HepG2 (cell line): Measurements from ENCODE around the gene SLC38A1. TPM values are rescaled to one million over a fixed set of nuclear protein-coding genes. Genes with fewer than 3 reads are reported as not detected.

Experiments used
- ATAC-seq: fragments of 200-7000 bp; cut with Tn5 transposase; 3 replicates; pipeline ENCODE4 v1.9.1; 2020; ENCODE audit warnings: mild to moderate bottlenecking, moderate library complexity
- BruUV-seq: library from RNA; stranded (reverse); fragments of 400-500 nt; replicated peaks from 2 replicates; lab custom pipeline; 2021; lab: Mats Ljungman, UMichigan
- CTCF ChIA-PET: fragments of 300-600 bp; formaldehyde crosslinking; extraction: SDS; loops from one replicate; lab custom pipeline; 2021; ENCODE audit warnings: low total read pairs, inconsistent platforms, low intra/inter-chr PET ratio; lab: Yijun Ruan, JAX
- POLR2A ChIA-PET: fragments of 350-600 bp; sonication (Branson Sonifier 250); formaldehyde crosslinking; loops from one replicate; lab custom pipeline; 2020; ENCODE audit warnings: antibody characterized with exemption, inconsistent platforms; lab: Yijun Ruan, JAX
- DNase-seq: peaks from one replicate; pipeline ENCODE4 v3.0.0-alpha.2; 2015; ENCODE audit warnings: low spot score
- FAIRE-seq: peaks from 3 replicates; lab custom pipeline; 2011; peaks lifted over from hg19 to GRCh38; lab: Jason Lieb, UNC
- H2AFZ ChIP-seq: one replicate; pipeline ENCODE4 v1.6.1; 2011; ENCODE audit warnings: low read length, inconsistent platforms
- H3K27ac ChIP-seq: fragments of 300-600 bp; 3 replicates; pipeline ENCODE4 v1.8.0; 2011; ENCODE audit warnings: mixed run types, mild to moderate bottlenecking, mixed read lengths, low read length, inconsistent platforms; ENCODE audit not compliant: insufficient read depth; ENCODE audit errors: extremely low read length
- H3K27me3 ChIP-seq, 2 experiments: fragments of 200-600 bp in 1 of 2; 2 replicates in 1 of 2; 3 replicates in 1 of 2; pipeline versions ENCODE4 v1.6.0 to v1.8.0; 2011; ENCODE audit warnings: low read length in 2 of 2, mild to moderate bottlenecking in 2 of 2, moderate library complexity in 2 of 2, inconsistent platforms in 1 of 2; ENCODE audit not compliant: insufficient read depth in 2 of 2, control insufficient read depth in 1 of 2
- H3K36me3 ChIP-seq, 2 experiments: fragments of 200-600 bp in 1 of 2; replicated peaks in 1 of 2; 2 replicates in 1 of 2; 3 replicates in 1 of 2; pipeline versions ENCODE4 v1.5.1 to v1.8.0; 2011; ENCODE audit warnings: low read length in 2 of 2, inconsistent platforms in 1 of 2; ENCODE audit not compliant: insufficient read depth in 2 of 2, control insufficient read depth in 1 of 2
- H3K4me1 ChIP-seq: 2 replicates; pipeline ENCODE4 v1.5.1; 2012; ENCODE audit warnings: low read length, inconsistent platforms; ENCODE audit not compliant: insufficient read depth
- H3K4me2 ChIP-seq: 2 replicates; pipeline ENCODE4 v1.6.0; 2011; ENCODE audit warnings: low read depth, low read length, inconsistent platforms
- H3K4me3 ChIP-seq, 3 experiments: fragments of 200-600 bp in 1 of 3; sonication (generic), shearing (Covaris generic) in 1 of 3; replicated peaks in 1 of 3; 2 replicates each; pipeline ENCODE4 v1.5.1; 2011 to 2016; ENCODE audit warnings: low read length in 3 of 3, inconsistent platforms in 2 of 3, low read depth in 2 of 3, mild to moderate bottlenecking in 2 of 3, control low read depth in 1 of 3, mixed read lengths in 1 of 3; ENCODE audit not compliant: insufficient read depth in 1 of 3
- H3K79me2 ChIP-seq: one replicate; pipeline ENCODE4 v1.6.1; 2011; ENCODE audit warnings: low read length, inconsistent platforms; ENCODE audit not compliant: insufficient read depth
- H3K9ac ChIP-seq: 2 replicates; pipeline ENCODE4 v1.6.0; 2011; ENCODE audit warnings: mild to moderate bottlenecking, low read depth, low read length, inconsistent platforms; ENCODE audit not compliant: insufficient read depth
- H3K9me3 ChIP-seq: 2 replicates; pipeline ENCODE4 v1.5.1; 2012; ENCODE audit warnings: mild to moderate bottlenecking, low read length
- H4K20me1 ChIP-seq: 2 replicates; pipeline ENCODE4 v1.6.0; 2011; ENCODE audit warnings: inconsistent platforms, mild to moderate bottlenecking, low read length, moderate library complexity; ENCODE audit not compliant: insufficient read depth
- RFXANK ChIP-seq: IDR thresholded peaks from 2 replicates; pipeline ENCODE4 v1.6.1; 2016
- TRIM24 ChIP-seq: sonication (generic); formaldehyde crosslinking; IDR thresholded peaks from 2 replicates; pipeline ENCODE4 v1.8.0; 2022; ENCODE audit warnings: mild to moderate bottlenecking, missing genetic modification reagents
- ZNF232 ChIP-seq: sonication (generic); formaldehyde crosslinking; IDR thresholded peaks from 2 replicates; pipeline ENCODE4 v1.4.0; 2020; ENCODE audit warnings: missing genetic modification reagents, borderline replicate concordance
- ZNF354B ChIP-seq: sonication (generic); formaldehyde crosslinking; IDR thresholded peaks from 2 replicates; pipeline ENCODE4 v1.8.0; 2022; ENCODE audit warnings: mild to moderate bottlenecking, missing genetic modification reagents
- ZNF746 ChIP-seq: sonication (generic); formaldehyde crosslinking; IDR thresholded peaks from 2 replicates; pipeline ENCODE4 v1.8.0; 2022; ENCODE audit warnings: mild to moderate bottlenecking, missing genetic modification reagents
- WGBS: methylation state at CpG from one replicate; pipeline ENCODE4 v1.1.6; 2017; ENCODE audit warnings: low lambda C conversion rate; 5-methylcytosine and 5-hydroxymethylcytosine counted together
- in situ Hi-C: cut with HindIII; loops from 2 replicates; pipeline ENCODE4 v1.10.0; 2017; ENCODE audit warnings: low pct_unique_long_range_greater_than_20kb; ENCODE audit not compliant: extremely low pct_ligation_motif_present
- intact Hi-C: fragments of 100-400 bp; cut with micrococcal nuclease; formaldehyde crosslinking; loops from one replicate; pipeline ENCODE4 v1.10.0; 2022; ENCODE audit not compliant: unreplicated experiment
- polyA plus RNA-seq, 8 experiments: library from polyadenylated mRNA; depleted of rRNA in 3 of 8; stranded (reverse) in 7 of 8; unstranded in 1 of 8; fragments of >200 nt; fragmentation: Illumina TruSeq in 4 of 8; extraction: Trizol in 4 of 8; gene quantifications; 2 replicates each; pipeline versions ENCODE4 v1.2.1 to v1.2.3, GENCODE V29; 2011 to 2016; ENCODE audit warnings: low read depth in 4 of 8, missing spikeins in 1 of 8, mixed read lengths in 1 of 8; ENCODE audit not compliant: insufficient read depth in 1 of 8
- total RNA-seq, 5 experiments: library from RNA; depleted of rRNA; stranded (reverse); fragments of >200 nt; fragmentation: Illumina TruSeq; extraction: Trizol; gene quantifications; 2 replicates each; pipeline ENCODE4 v1.2.3, GENCODE V29; 2016; ENCODE audit warnings: low read depth in 1 of 5
- TF ChIP-seq, protein P1 (sequence below): IDR thresholded peaks from 2 replicates; pipeline ENCODE4 v1.6.1; 2016
- TF ChIP-seq, protein P2 (sequence below): sonication (generic); formaldehyde crosslinking; IDR thresholded peaks from 2 replicates; pipeline ENCODE4 v1.4.0; 2020; ENCODE audit warnings: mild to moderate bottlenecking, missing genetic modification reagents

SLC38A1 gene
- total and polyA plus RNA-seq, 2 of the 13 experiments (the other 11 are each of a cell fraction or from before 2014, with no cell fraction given): 47.0 to 50.6 TPM

- TF ChIP-seq, protein P1, sequence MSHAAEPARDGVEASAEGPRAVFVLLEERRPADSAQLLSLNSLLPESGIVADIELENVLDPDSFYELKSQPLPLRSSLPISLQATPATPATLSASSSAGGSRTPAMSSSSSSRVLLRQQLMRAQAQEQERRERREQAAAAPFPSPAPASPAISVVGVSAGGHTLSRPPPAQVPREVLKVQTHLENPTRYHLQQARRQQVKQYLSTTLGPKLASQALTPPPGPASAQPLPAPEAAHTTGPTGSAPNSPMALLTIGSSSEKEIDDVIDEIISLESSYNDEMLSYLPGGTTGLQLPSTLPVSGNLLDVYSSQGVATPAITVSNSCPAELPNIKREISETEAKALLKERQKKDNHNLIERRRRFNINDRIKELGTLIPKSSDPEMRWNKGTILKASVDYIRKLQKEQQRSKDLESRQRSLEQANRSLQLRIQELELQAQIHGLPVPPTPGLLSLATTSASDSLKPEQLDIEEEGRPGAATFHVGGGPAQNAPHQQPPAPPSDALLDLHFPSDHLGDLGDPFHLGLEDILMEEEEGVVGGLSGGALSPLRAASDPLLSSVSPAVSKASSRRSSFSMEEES (CRISPR knock-in tag): no peak
- TF ChIP-seq TRIM24 (no peak), RFXANK (CRISPR knock-in tag) (no peak), ZNF746 (CRISPR knock-in tag) (no peak), ZNF232 (CRISPR knock-in tag) (no peak), ZNF354B (no peak)
- TF ChIP-seq, protein P2, sequence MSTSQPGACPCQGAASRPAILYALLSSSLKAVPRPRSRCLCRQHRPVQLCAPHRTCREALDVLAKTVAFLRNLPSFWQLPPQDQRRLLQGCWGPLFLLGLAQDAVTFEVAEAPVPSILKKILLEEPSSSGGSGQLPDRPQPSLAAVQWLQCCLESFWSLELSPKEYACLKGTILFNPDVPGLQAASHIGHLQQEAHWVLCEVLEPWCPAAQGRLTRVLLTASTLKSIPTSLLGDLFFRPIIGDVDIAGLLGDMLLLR (CRISPR knock-in tag): no peak
- ATAC-seq (no peak), FAIRE-seq (no peak), DNase-seq (no peak)
- BruUV-seq: no TSS peak
- peaks cover 5 to 57% of the 10 kb centered on the region in 2 experiments; a peak in 4 of 5 replicates for H3K36me3 ChIP-seq
- H3K4me2 ChIP-seq: no peak overlapping the region
- intact Hi-C loops (no loop called here), in situ Hi-C loops (no loop called here)
- H3K27ac ChIP-seq: no peak overlapping the region
- no peak overlapping the region for H2AFZ ChIP-seq
- no peaks in the 10 kb centered on the region for H3K4me1 ChIP-seq
- H3K27me3 ChIP-seq: no peaks in the 10 kb centered on the region
- no peaks in the 10 kb centered on the region for H3K9me3 ChIP-seq
- no peak overlapping the region for H3K4me3 ChIP-seq
- POLR2A ChIA-PET: no interaction called here
- no peak overlapping the region for H3K9ac ChIP-seq
- WGBS: 100% methylated on average over 3 of the region's 3 CpGs
- CTCF ChIA-PET: no interaction called here
- peaks cover 11% of the 10 kb centered on the region for H3K79me2 ChIP-seq
- no peaks in the 10 kb centered on the region; the same call in 1 of the 2 replicates for H4K20me1 ChIP-seq
Observed at GRCh38 chr12:46237371-46238045, 31.3 kb downstream of the SLC38A1 start.
